GM18499 (cell line): ENCODE measurements around the gene LTBP1.

ENCODE experiments used
- ATAC-seq: cut with Tn5 transposase; IDR thresholded peaks from one replicate; pipeline ENCODE4 v1.9.1; 2021; ENCODE audit warnings: moderate number of reproducible peaks; ENCODE audit not compliant: insufficient read depth, unreplicated experiment

The LTBP1 gene

GRCh38 chr2:33131111-33131510 lies 184.4 kb downstream of the LTBP1 start:
- no peak for ATAC-seq

GRCh38 chr2:33131749-33132148 lies 185.0 kb downstream of the LTBP1 start:
- ATAC-seq: no peak

GRCh38 chr2:33133454-33133952 lies 186.8 kb downstream of the LTBP1 start:
- ATAC-seq: no peak

- no peak for ATAC-seq
These were observed 187.5 kb downstream of the LTBP1 start for GRCh38 chr2:33134086-33134771.

GRCh38 chr2:33134791-33135560 lies 188.2 kb downstream of the LTBP1 start:
- no peak for ATAC-seq

GRCh38 chr2:33135645-33136044 lies 188.9 kb downstream of the LTBP1 start:
- ATAC-seq: no peak

GRCh38 chr2:33136056-33136455 lies 189.3 kb downstream of the LTBP1 start:
- ATAC-seq: no peak

- no peak for ATAC-seq
These were observed 189.8 kb downstream of the LTBP1 start for GRCh38 chr2:33136566-33136965.

- ATAC-seq: no peak
These were observed 190.6 kb downstream of the LTBP1 start for GRCh38 chr2:33137331-33137730.

- ATAC-seq: no peak
These were observed 193.2 kb downstream of the LTBP1 start for GRCh38 chr2:33139949-33140348.

GRCh38 chr2:33141476-33141875 lies 194.7 kb downstream of the LTBP1 start:
- no peak for ATAC-seq

- ATAC-seq: no peak
These were observed 196.1 kb downstream of the LTBP1 start for GRCh38 chr2:33142810-33143209.

GRCh38 chr2:33144243-33144642 lies 197.5 kb downstream of the LTBP1 start:
- no peak for ATAC-seq

- ATAC-seq: no peak
These were observed 198.7 kb downstream of the LTBP1 start for GRCh38 chr2:33145459-33145858.

- no peak for ATAC-seq
These were observed 199.3 kb downstream of the LTBP1 start for GRCh38 chr2:33146102-33146501.

- no peak for ATAC-seq
These were observed 206.3 kb downstream of the LTBP1 start for GRCh38 chr2:33153008-33153407.

GRCh38 chr2:33158482-33159003 lies 211.8 kb downstream of the LTBP1 start:
- no peak for ATAC-seq

- ATAC-seq: no peak
These were observed 213.4 kb downstream of the LTBP1 start for GRCh38 chr2:33160191-33160590.

- ATAC-seq: no peak
These were observed 219.6 kb downstream of the LTBP1 start for GRCh38 chr2:33166287-33166881.

GRCh38 chr2:33167622-33168245 lies 221.0 kb downstream of the LTBP1 start:
- no peak for ATAC-seq

GRCh38 chr2:33168425-33168824 lies 221.7 kb downstream of the LTBP1 start:
- ATAC-seq: no peak
